ENCODE data around the gene MB.

The MB gene

DNA sequence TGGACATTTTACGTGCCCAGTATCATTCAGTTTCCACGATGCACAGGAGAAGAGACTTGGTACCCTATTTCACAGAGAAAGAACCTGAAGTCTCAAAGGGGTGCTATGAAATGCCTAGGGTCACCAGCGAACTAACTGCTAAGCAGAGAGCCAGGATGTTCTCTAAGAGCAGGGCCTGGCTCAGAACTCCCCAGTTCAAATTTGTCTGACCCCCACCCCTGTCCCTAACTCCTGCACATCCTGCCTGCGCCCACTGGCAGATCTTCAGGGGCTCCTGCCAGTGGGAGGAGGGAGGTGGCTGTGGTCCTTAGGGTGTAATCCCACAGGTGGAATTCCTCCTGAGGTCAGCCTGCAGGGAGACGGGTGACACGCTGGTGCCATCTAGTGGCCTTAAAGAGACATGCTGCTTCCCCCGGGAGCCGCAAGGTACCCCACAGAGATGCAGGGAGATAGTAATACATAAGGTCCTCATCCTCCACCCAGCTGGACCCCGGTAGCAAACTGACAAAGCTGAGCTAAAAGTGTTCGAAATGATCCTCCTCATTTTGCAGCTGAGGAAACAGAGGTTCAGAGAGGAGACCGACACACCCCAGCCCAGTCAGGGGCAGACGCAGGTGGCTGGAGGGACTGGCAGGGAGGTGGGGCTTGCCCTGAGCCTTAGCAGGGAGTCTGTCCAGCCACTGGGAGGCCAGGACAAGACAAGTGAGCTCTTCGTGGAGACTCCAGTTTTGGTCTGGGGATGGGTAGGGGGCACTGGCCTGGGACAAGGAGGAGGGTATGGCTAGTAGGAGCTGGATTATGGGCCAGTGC is 34.1 kb downstream of the MB start:
- TF ChIP-seq POLR2AphosphoS5 (IDR thresholded peaks at IDR 0.05; ENCODE audit: low read depth, low read length) (no peak), TAF1 (IDR thresholded peaks at IDR 0.05; ENCODE audit: borderline replicate concordance, insufficient read depth, low read length) (no peak), FOXP2 (optimal IDR thresholded peaks at IDR 0.05; ENCODE audit: borderline replicate concordance, extremely low read depth, extremely low read length, insufficient read depth) (no peak), SIN3A (IDR thresholded peaks at IDR 0.05; ENCODE audit: borderline replicate concordance, insufficient read depth, low read length) (no peak)
- TF ChIP-seq, protein P1, sequence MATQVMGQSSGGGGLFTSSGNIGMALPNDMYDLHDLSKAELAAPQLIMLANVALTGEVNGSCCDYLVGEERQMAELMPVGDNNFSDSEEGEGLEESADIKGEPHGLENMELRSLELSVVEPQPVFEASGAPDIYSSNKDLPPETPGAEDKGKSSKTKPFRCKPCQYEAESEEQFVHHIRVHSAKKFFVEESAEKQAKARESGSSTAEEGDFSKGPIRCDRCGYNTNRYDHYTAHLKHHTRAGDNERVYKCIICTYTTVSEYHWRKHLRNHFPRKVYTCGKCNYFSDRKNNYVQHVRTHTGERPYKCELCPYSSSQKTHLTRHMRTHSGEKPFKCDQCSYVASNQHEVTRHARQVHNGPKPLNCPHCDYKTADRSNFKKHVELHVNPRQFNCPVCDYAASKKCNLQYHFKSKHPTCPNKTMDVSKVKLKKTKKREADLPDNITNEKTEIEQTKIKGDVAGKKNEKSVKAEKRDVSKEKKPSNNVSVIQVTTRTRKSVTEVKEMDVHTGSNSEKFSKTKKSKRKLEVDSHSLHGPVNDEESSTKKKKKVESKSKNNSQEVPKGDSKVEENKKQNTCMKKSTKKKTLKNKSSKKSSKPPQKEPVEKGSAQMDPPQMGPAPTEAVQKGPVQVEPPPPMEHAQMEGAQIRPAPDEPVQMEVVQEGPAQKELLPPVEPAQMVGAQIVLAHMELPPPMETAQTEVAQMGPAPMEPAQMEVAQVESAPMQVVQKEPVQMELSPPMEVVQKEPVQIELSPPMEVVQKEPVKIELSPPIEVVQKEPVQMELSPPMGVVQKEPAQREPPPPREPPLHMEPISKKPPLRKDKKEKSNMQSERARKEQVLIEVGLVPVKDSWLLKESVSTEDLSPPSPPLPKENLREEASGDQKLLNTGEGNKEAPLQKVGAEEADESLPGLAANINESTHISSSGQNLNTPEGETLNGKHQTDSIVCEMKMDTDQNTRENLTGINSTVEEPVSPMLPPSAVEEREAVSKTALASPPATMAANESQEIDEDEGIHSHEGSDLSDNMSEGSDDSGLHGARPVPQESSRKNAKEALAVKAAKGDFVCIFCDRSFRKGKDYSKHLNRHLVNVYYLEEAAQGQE (IDR thresholded peaks at IDR 0.05; ENCODE audit: insufficient read depth in 1 of 2, low read depth in 2 of 2, low read length in 2 of 2) = no peak

DNA sequence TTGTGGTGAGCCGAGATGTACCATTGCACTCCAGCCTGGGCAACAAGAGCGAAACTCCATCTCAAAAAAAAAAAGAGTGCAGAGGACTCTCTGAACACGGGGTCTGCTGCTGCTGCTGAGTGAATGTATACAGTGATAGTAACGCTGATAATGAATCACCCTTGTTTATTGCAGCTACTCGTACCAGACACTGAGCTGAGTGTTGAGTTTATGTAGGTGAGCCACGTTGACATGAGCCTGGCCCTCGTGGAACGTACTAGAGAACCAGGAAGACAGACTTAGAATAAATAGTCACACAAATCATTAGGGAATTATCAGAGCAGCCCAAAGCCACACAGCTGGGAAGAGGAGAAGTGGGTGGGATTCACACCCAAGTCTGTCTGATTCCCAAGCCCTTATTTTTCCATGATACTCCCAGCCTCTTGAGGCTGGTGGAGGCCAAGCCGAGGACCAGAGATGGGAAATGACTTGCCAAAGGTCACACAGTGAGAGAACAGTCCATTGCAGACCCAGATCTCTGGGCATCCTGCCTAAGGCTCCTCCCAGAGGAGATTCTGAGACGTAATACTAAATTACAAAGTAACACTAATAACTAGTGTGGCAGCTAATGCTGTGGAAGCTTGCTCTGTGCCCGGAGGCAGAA is 34.8 kb downstream of the MB start:
- TF ChIP-seq POLR2AphosphoS5 (IDR thresholded peaks at IDR 0.05; ENCODE audit: low read depth, low read length) = no peak
- TF ChIP-seq, protein P1 (IDR thresholded peaks at IDR 0.05; ENCODE audit: insufficient read depth in 1 of 2, low read depth in 2 of 2, low read length in 2 of 2) = no peak
- no peak for TF ChIP-seq SIN3A (IDR thresholded peaks at IDR 0.05; ENCODE audit: borderline replicate concordance, insufficient read depth, low read length)
- no peak for TF ChIP-seq FOXP2 (optimal IDR thresholded peaks at IDR 0.05; ENCODE audit: borderline replicate concordance, extremely low read depth, extremely low read length, insufficient read depth)
- TF ChIP-seq TAF1 (IDR thresholded peaks at IDR 0.05; ENCODE audit: borderline replicate concordance, insufficient read depth, low read length) = no peak

DNA sequence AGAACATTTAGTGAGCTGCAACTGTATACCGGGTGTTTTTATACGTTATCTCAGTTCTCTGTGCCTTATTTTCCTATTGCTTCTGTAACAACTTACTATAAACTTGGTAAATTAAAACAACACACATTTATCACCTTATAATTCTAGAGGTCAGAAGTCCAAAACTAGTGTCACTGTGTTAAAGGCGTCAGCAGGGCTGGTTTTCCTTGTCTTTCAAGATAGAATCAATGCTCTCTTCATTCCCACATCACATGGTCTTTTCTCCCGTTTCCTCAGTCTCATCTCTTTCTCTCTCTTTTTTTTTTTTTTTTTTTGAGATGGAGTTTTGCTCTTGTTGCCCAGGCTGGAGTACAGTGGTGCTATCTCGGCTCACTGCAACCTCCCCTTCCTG is 36.1 kb downstream of the MB start:
- TF ChIP-seq SIN3A (IDR thresholded peaks at IDR 0.05; ENCODE audit: borderline replicate concordance, insufficient read depth, low read length) (no peak), FOXP2 (optimal IDR thresholded peaks at IDR 0.05; ENCODE audit: borderline replicate concordance, extremely low read depth, extremely low read length, insufficient read depth) (no peak), POLR2AphosphoS5 (IDR thresholded peaks at IDR 0.05; ENCODE audit: low read depth, low read length) (no peak), TAF1 (IDR thresholded peaks at IDR 0.05; ENCODE audit: borderline replicate concordance, insufficient read depth, low read length) (no peak)
- TF ChIP-seq, protein P1 (IDR thresholded peaks at IDR 0.05; ENCODE audit: insufficient read depth in 1 of 2, low read depth in 2 of 2, low read length in 2 of 2) = no peak

DNA sequence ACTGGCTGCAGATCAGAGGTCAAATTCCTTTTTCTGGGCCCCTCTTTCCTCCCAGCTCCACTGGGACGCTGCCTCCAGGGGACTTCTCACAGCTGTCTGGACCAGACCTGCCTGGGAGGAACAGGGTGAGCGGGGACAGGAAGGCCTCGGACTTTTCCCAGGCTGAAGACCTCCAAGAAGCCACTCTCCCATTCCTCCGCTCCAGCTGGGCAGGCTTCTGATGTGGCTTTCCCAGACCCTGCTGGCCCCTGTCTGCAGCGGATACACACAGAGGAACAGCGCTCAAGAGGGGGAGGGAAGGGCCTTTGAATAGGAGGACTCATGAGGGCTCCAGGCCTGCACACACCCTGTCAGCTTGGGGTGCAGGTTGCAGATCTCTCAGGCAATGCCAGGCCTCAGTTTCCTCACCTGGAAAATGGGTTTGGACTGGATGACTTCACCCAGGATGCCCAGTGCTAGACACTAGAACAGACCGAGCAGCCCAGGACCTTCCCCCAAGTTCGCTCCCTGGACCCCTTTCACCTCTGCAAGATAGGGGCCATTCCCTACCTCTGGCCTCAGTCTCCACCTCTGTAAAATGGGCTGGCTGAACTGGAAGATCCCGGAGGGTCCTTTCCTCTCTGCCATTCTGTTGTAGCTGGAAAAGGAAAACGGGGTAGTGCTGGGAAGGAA is 36.6 kb downstream of the MB start:
- TF ChIP-seq POLR2AphosphoS5 (IDR thresholded peaks at IDR 0.05; ENCODE audit: low read depth, low read length) = no peak
- no peak for TF ChIP-seq TAF1 (IDR thresholded peaks at IDR 0.05; ENCODE audit: borderline replicate concordance, insufficient read depth, low read length)

DNA sequence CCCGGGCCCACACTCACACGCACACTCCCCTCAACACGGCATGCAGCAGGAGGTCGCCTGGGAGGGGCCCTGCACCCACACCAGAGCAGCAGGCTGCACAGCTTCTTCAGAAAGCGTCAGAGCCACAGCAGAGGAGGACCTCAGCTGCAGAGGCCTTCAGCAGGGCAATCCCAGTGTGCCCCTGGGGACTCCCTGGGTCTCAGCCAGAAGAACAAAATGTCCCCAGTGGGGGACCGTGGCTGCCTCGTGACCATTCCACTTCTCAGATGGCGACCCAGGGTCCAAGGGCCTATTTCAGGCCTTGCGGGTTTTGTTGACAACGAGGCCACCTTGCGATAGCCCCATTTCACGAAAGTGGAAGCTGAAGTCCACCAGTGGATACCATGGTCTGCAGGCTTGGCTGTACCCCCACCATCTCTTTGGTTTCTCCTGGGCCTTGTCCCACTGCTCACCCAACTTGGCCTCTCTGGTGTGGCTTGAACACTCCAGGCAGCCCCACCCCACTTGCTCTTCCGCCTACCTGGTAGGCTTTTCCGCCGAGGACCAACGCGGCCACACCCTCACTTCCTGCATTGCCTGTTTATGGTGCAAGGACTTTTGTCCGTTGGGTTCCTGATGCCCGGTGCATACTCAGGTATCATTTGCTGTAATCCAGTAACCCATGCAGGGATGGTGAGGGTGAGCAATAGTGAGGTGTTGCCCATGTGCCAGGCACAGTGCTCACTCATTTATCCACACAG is 38.1 kb downstream of the MB start:
- no peak for TF ChIP-seq SIN3A (IDR thresholded peaks at IDR 0.05; ENCODE audit: borderline replicate concordance, insufficient read depth, low read length)
- no peak for TF ChIP-seq FOXP2 (optimal IDR thresholded peaks at IDR 0.05; ENCODE audit: borderline replicate concordance, extremely low read depth, extremely low read length, insufficient read depth)
- no peak for TF ChIP-seq POLR2AphosphoS5 (IDR thresholded peaks at IDR 0.05; ENCODE audit: low read depth, low read length)
- TF ChIP-seq, protein P1 (IDR thresholded peaks at IDR 0.05; ENCODE audit: insufficient read depth in 1 of 2, low read depth in 2 of 2, low read length in 2 of 2) = no peak
- no peak for TF ChIP-seq TAF1 (IDR thresholded peaks at IDR 0.05; ENCODE audit: borderline replicate concordance, insufficient read depth, low read length)
